Activated CD4-positive, alpha-beta memory T cell treated with anti-CD3 and anti-CD28 coated beads, Interleukin-2, amount 10 ng/mL, durations not matched to agents 7 days and 5 days (primary cell): ENCODE measurements around the gene LIMK1. TPM values are rescaled to one million over a fixed set of nuclear protein-coding genes. Genes with fewer than 3 reads are reported as not detected.
"Not testable (repeated sequence)": the region's sequence is repeated elsewhere in the genome, so short reads cannot be mapped to it uniquely, and the experiment has no call there.

Experiments
- CTCF ChIA-PET: fragments of 350-600 bp; sonication (Branson Sonifier 250); formaldehyde crosslinking; loops from one replicate; lab custom pipeline; 2021; ENCODE audit warnings: antibody characterized with exemption, inconsistent platforms; lab: Charles Lee
- POLR2A ChIA-PET: fragments of 350-600 bp; sonication (Branson Sonifier 250); formaldehyde crosslinking; loops from one replicate; lab custom pipeline; 2021; ENCODE audit warnings: antibody characterized with exemption; lab: Charles Lee
- DNase-seq: peaks from one replicate; pipeline ENCODE4 v3.0.0-alpha.2; 2020
- H3K27ac Mint-ChIP-seq: one replicate; pipeline ENCODE4 v1.8.0; 2021; ENCODE audit warnings: mild to moderate bottlenecking, mixed read lengths
- H3K27me3 Mint-ChIP-seq: one replicate; pipeline ENCODE4 v1.8.0; 2021; ENCODE audit warnings: mixed read lengths
- H3K36me3 Mint-ChIP-seq: one replicate; pipeline ENCODE4 v1.8.0; 2021; ENCODE audit warnings: low read depth, mixed read lengths
- H3K4me1 Mint-ChIP-seq: one replicate; pipeline ENCODE4 v1.8.0; 2021; ENCODE audit warnings: mixed read lengths
- H3K4me3 Mint-ChIP-seq: one replicate; pipeline ENCODE4 v1.8.0; 2021; ENCODE audit warnings: mild to moderate bottlenecking, mixed read lengths
- H3K9me3 Mint-ChIP-seq: one replicate; pipeline ENCODE4 v1.8.0; 2021; ENCODE audit warnings: mixed read lengths
- total RNA-seq, 2 experiments: library from RNA; stranded (reverse); gene quantifications; one replicate each; pipeline ENCODE4 v1.2.3, GENCODE V29; 2021

Gene LIMK1
- total RNA-seq, 2 experiments from 2014 or later, result 22.5 to 26.1 TPM

GRCh38 chr7:74149603-74150002 is 66.0 kb downstream of the LIMK1 start:
- H3K4me1 Mint-ChIP-seq, result no peaks in the 10 kb centered on the region
- H3K27me3 Mint-ChIP-seq, result peaks cover 3% of the 10 kb centered on the region
- ChIA-PET POLR2A (no interaction called here), CTCF (no interaction called here)
- H3K27ac Mint-ChIP-seq, result no peak overlapping the region
- no peak for DNase-seq
- H3K4me3 Mint-ChIP-seq, result no peak overlapping the region
- H3K9me3 Mint-ChIP-seq, result no peaks in the 10 kb centered on the region
- H3K36me3 Mint-ChIP-seq, result no peaks in the 10 kb centered on the region

- Mint-ChIP-seq H3K9me3 (no peaks in the 10 kb centered on the region), H3K4me1 (no peaks in the 10 kb centered on the region), H3K36me3 (no peaks in the 10 kb centered on the region), H3K27ac (no peak overlapping the region), H3K4me3 (no peak overlapping the region), H3K27me3 (no peaks in the 10 kb centered on the region)
- DNase-seq, result no peak
- CTCF ChIA-PET, result no interaction called here
- POLR2A ChIA-PET, result no interaction called here
Measured at GRCh38 chr7:74153736-74154135, 70.1 kb downstream of the LIMK1 start.

- CTCF ChIA-PET, result no interaction called here
- no peaks in the 10 kb centered on the region for H3K9me3 Mint-ChIP-seq
- no peak overlapping the region for H3K27ac Mint-ChIP-seq
- H3K27me3 Mint-ChIP-seq, result no peaks in the 10 kb centered on the region
- no peak overlapping the region for H3K4me3 Mint-ChIP-seq
- H3K4me1 Mint-ChIP-seq, result no peaks in the 10 kb centered on the region
- no peaks in the 10 kb centered on the region for H3K36me3 Mint-ChIP-seq
- DNase-seq, result no peak
- POLR2A ChIA-PET, result no interaction called here
Measured at GRCh38 chr7:74155810-74156395, 72.3 kb downstream of the LIMK1 start.

- Mint-ChIP-seq H3K36me3 (no peaks in the 10 kb centered on the region), H3K4me1 (no peaks in the 10 kb centered on the region), H3K9me3 (no peaks in the 10 kb centered on the region), H3K4me3 (no peak overlapping the region), H3K27me3 (no peaks in the 10 kb centered on the region), H3K27ac (no peak overlapping the region)
- ChIA-PET CTCF (interaction anchor here (1.3 kb wide), 1 partner anchor 26 kb away, joined by 4 read pairs; no protein-coding TSS in a partner anchor), POLR2A (no interaction called here)
- DNase-seq, result no peak
Measured at GRCh38 chr7:74157605-74158004, 74.0 kb downstream of the LIMK1 start.

GRCh38 chr7:74164985-74165456 is 81.4 kb downstream of the LIMK1 start:
- Mint-ChIP-seq H3K27ac (no peak overlapping the region), H3K4me1 (no peaks in the 10 kb centered on the region), H3K27me3 (no peaks in the 10 kb centered on the region), H3K4me3 (no peak overlapping the region), H3K9me3 (no peaks in the 10 kb centered on the region), H3K36me3 (no peaks in the 10 kb centered on the region)
- no peak for DNase-seq
- CTCF ChIA-PET, result interaction anchor here (0.6 to 1.4 kb wide), 2 partner anchors 16 to 497 kb away, joined by 3 read pairs; no protein-coding TSS in a partner anchor
- POLR2A ChIA-PET, result interaction anchor here (1.4 kb wide), 1 partner anchor 9 kb away, joined by 10 read pairs; the partner anchor contains the start of gene EIF4H

GRCh38 chr7:74165867-74166593 is 82.4 kb downstream of the LIMK1 start:
- POLR2A ChIA-PET, result no interaction called here
- Mint-ChIP-seq H3K27ac (no peak overlapping the region), H3K4me1 (no peaks in the 10 kb centered on the region), H3K4me3 (no peak overlapping the region), H3K36me3 (no peaks in the 10 kb centered on the region), H3K27me3 (no peaks in the 10 kb centered on the region), H3K9me3 (no peaks in the 10 kb centered on the region)
- DNase-seq, result no peak
- CTCF ChIA-PET, result no interaction called here

GRCh38 chr7:74167324-74167723 is 83.7 kb downstream of the LIMK1 start:
- POLR2A ChIA-PET, H3K4me3 Mint-ChIP-seq, H3K4me1 Mint-ChIP-seq, H3K27me3 Mint-ChIP-seq, DNase-seq, H3K9me3 Mint-ChIP-seq, H3K27ac Mint-ChIP-seq, H3K36me3 Mint-ChIP-seq: not testable (repeated sequence)
- CTCF ChIA-PET, result interaction anchor here (0.6 to 1.2 kb wide), 5 partner anchors 10 to 100 kb away, joined by 3 to 4 read pairs (median 3); no protein-coding TSS in a partner anchor

Other genes with a start within 250 kb of the LIMK1 start
- 1 to 10 TPM; 3.3 to 3.7 TPM for gene METTL27, start 241.3 kb upstream of the LIMK1 start, total RNA-seq
- not detected for gene TMEM270, start 222.6 kb upstream of the LIMK1 start, total RNA-seq
- gene ELN, start 55.6 kb upstream of the LIMK1 start, total RNA-seq, result not detected
- gene EIF4H, start 90.6 kb downstream of the LIMK1 start, total RNA-seq, result 100 to 1,000 TPM; 295 to 320 TPM
- 10 to 100 TPM; 31.1 to 32.5 TPM for gene LAT2, start 126.2 kb downstream of the LIMK1 start, total RNA-seq
- 10 to 100 TPM; 52.5 to 55.9 TPM for gene RFC2, start 170.6 kb downstream of the LIMK1 start, total RNA-seq
- gene CLIP2, start 205.6 kb downstream of the LIMK1 start, total RNA-seq, result 1 to 10 TPM; 1.6 TPM